ENCODE data around the gene IFT122.
"Not testable (repeated sequence)": the region's sequence is repeated elsewhere in the genome, so short reads cannot be mapped to it uniquely, and the experiment has no call there.

IFT122 gene

GRCh38 chr3:129501630-129502029 lies 61.6 kb downstream of the IFT122 start:
- no peak for DNase-seq

DNA sequence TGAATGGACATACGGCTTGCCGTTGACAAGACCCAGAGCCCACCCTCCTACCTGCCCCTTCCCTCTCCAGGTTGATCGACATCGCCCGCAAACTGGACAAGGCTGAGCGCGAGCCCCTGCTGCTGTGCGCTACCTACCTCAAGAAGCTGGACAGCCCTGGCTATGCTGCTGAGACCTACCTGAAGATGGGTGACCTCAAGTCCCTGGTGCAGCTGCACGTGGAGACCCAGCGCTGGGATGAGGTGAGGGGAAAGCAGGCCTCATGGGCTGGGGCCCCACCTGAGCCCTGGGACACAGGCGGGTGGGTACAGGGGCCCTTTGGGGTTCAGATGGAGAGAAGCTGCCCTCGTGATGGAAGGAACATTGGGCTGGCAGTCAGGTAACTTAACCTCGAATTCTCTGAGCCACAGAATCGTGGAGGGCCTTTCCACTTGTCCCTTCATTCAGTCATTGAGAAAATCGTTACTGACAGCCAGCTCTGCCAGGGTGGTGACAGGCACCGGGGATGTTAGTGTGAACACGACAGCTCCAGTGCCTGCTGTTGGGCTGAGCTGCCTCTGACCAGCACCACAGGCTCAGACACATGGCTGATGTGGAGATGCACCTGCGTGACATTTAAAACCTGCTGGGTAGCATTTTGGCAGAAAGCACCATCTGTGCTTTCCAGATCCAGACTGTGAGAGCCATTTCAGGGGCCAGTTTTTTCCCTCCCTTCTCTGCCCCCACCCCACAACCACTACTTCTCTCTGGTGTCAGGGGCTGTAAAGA lies 62.8 kb downstream of the IFT122 start:
- no peak for DNase-seq

DNA sequence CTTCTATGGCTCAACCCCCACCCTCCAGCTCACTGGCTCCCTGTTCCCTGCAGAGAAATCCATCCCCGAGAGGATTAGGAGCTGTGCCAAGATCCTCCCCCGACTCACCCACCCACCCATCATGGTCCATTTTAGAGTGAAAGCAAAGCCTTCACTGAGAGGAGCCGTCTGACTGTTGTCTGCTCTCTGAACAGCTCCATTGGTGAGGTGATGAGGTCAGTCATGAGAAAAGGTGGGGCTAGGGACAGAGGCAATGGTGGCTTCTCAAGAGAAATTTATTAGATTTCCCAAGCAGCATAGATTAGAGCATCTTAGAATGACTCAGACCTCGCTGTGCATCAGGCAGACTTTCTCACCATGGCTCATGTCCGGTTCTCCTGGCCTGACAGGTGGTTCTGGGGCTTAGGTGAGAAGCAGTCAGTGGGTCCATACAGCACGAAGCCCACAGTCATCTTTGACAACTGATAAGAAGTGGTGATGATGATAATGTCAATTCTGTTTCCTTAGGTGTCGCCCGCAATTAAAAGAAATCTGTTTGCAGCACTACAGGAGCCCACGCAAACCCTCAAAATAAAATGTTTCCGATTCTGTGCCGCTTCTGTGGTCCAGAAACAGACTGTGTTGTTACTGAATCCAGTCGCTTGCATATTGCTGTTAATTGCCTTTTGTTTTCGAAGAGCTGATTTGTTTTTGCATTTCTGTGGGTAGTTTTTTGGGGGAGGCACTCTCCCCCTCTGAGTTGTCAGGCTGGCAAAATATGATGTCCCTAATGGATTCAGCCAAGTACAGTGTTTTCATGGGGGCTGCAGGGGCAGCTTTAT lies 63.7 kb downstream of the IFT122 start:
- DNase-seq = no peak

- no peak for DNase-seq
Observed at GRCh38 chr3:129504471-129505100, 64.6 kb downstream of the IFT122 start.

DNA sequence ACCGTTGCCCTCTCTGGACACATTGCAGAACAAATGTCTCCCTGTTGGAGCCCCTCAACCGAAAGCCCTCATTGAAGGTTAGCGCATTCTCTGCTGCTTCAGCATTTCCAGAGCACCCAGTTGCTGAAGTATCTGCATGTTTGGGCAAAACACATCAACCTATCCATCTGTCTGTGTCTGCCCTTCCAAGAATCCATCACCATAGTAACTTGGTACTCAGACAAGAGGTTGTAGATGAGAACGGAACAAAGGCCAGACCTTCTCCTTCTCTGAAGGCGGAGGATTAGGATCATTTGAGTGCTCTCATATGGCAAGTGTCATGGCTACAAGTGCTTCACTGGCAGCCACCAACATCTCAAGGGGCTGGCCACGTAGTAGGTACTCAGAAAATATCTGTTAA lies 65.3 kb downstream of the IFT122 start:
- DNase-seq = no peak

GRCh38 chr3:129506231-129506742 lies 66.3 kb downstream of the IFT122 start:
- DNase-seq = peak; percentile 97

DNA sequence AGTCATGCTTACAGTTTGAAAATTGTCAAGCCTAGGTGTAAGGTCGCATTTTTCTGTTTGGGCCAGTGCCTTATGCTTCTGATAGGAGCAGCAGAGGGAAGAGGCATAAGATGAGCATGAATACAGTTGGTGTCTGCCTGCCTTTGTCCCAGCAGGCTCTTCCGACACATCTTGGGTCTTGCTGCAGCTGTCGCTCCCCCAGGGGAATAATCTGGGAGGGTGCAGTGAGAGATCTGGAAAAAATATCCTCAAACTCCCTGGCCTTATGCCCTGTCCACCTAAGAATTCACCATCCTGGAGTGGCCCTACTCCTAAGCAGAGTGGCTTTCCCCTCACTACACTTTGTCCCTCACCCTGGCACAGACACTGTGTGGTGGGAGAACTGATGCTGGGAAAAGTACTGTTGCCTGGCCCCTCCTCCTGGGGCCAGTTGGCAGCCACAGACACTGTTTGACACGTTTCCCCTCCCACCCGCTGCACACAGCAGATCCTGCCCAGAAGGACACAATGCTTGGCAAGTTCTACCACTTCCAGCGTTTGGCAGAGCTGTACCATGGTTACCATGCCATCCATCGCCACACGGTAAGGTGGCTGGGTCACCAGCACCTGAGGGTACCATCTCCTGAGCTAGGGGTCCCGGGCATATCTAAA lies 67.3 kb downstream of the IFT122 start:
- peak; percentile 59 for DNase-seq

GRCh38 chr3:129512595-129512994 lies 72.6 kb downstream of the IFT122 start:
- no peak for DNase-seq

GRCh38 chr3:129513705-129514104 lies 73.7 kb downstream of the IFT122 start:
- no peak for DNase-seq

- DNase-seq = no peak
Observed at GRCh38 chr3:129514110-129514509, 74.1 kb downstream of the IFT122 start.

DNA sequence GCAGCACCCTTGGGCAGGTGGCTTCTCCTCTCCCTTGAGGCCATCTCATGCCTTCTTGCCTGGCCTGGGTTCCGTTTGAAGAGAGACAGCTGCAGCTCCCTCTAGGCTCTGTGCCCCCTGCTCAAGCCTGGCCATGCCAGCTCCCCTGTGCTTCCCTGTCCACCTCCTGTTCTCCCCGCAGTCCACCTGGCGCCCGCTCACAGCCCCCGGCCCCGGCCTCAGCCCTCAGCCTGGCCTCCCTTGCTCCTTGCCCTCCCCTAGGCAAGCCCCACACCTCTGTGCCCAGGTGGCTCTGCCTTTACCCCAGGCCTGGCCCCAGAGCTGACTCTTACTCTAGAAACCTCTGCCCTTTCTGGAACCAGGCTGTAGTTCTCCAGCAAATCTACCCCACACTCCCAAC lies 74.5 kb downstream of the IFT122 start:
- no peak for DNase-seq

DNA sequence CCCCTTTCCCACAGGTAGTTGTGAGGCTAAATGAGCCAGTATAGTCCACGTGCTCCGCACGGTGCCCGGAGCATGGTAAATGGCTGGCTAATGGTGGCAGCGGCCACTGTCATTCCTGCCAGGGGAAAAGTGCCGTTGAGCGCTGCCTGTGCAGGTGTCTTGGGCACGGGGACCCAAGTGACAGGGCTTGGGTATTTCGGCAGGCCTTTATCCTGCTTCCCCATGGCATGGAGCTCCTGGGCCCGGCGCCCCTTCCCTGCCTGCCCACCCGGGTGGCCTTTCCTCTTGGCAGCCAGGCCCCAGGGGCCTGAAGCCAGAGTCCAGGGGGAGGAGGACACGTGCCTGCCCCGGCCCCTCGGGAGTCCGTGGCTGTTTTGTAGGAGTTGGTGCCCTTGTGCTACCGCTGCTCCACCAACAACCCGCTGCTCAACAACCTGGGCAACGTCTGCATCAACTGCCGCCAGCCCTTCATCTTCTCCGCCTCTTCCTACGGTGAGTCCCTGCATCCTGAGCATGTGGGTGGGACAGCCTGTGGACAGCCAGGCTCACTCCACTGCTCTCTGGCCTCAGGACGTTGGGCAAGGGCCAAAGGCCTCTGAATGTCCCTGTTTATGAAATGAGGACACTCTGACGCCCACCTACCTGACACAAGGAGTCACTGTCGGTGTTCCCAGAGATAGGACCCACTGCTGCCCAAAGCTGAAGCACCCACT lies 75.2 kb downstream of the IFT122 start:
- DNase-seq = not testable (repeated sequence)

DNA sequence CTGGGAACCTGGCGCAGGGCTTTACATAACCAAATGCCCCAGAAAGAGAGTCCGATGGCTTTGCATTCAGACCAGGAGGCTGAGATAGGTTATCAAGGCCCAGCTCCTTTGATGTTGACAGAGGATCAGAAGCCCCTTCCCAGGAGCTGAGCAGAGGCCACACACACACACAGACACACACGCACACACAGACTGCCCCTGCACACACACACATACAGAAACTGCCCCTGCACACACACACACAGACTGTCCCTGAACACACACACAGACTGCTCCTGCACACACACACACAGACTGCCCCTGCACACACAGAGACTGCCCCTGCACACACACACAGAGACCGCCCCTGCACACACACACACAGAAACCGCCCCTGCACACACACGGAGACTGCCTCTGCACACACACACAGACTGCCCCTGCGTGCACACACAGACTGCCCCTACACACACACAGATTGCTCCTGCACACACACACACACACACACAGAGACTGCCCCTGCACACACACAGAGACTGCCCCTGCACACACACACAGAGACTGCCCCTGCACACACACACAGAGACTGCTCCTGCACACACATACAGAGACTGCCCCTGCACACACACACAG lies 75.9 kb downstream of the IFT122 start:
- DNase-seq = not testable (repeated sequence)

DNA sequence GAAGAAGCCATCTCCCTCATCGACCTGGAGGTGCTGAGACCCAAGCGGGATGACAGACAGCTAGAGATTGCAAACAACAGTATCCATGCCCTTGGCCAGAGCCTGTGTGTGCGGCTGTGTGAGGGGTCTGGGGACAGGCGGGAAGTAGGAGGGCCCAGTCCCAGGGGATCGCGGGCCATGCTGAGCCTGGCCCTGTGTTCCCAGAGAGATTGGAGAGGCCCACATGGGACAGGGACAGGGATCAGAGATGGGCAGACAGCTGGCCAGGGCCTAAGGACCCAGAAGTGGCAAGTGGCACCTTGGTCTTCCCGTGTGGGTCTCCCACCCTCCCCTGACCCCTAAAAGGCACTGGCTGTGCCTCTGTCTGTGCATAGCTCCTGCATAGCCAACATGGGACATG lies 77.5 kb downstream of the IFT122 start:
- DNase-seq = no peak

- DNase-seq = no peak
Observed at GRCh38 chr3:129518038-129518561, 78.1 kb downstream of the IFT122 start.

GRCh38 chr3:129518581-129518980 lies 78.6 kb downstream of the IFT122 start:
- DNase-seq = no peak

DNA sequence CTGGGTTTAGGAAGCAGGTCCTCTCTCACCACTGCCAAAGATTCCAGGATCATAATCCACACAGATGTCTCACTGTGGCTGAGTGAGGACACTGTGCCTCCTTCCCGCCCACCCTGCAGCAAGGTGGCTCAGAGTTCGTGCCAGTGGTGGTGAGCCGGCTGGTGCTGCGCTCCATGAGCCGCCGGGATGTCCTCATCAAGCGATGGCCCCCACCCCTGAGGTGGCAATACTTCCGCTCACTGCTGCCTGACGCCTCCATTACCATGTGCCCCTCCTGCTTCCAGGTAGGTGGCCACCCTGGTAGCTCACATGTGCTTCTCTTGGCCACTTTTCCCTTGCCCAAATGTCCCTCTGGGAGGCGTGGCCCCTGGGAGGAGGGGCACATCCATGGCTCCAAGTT lies 79.4 kb downstream of the IFT122 start:
- no peak for DNase-seq

GRCh38 chr3:129519896-129520715 lies 80.1 kb downstream of the IFT122 start:
- no peak for DNase-seq

DNA sequence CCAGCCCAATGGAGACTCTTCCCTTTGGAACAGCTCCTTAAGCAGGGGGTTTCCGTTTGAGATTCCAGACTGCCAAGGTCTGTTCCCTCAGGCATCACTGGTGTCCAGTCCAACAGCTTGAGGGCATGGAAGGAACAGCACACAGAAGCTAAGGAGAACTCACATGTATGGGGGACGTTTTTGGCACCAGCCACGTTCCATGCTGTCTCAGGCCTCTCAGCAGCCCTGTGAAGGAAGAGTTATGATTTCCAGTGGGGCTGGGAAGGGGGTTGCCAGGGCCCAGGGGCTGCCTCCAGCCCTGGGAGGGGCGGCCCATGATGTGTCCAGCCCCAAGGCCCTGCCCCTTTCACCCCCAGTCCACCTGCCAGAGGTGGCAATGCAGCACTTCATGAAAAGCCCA lies 80.9 kb downstream of the IFT122 start:
- DNase-seq = no peak

GRCh38 chr3:129521611-129522010 lies 81.6 kb downstream of the IFT122 start:
- DNase-seq = no peak

- no peak for DNase-seq
Observed at GRCh38 chr3:129522953-129523352, 82.9 kb downstream of the IFT122 start.
